Measurements from ENCODE around the gene TTLL11.

GRCh38 chr9:121781145-121781548 is 312.0 kb downstream of the TTLL11 start:
- TF ChIP-seq RAD21 (IDR thresholded peaks at IDR 0.05; ENCODE audit: low read depth) (no peak), YY1 (IDR thresholded peaks at IDR 0.05; ENCODE audit: low read depth) (no peak), EP300 (IDR thresholded peaks at IDR 0.05; ENCODE audit: borderline replicate concordance) (no peak), MAX (IDR thresholded peaks at IDR 0.05) (no peak), EGR1 (IDR thresholded peaks at IDR 0.05) (no peak), ZBTB7A (IDR thresholded peaks at IDR 0.05; ENCODE audit: low read depth) (no peak), USF1 (IDR thresholded peaks at IDR 0.05) (no peak), TAF1 (IDR thresholded peaks at IDR 0.05; ENCODE audit: low read depth) (no peak), REST (IDR thresholded peaks at IDR 0.05; ENCODE audit: low read depth) (no peak), CEBPB (IDR thresholded peaks at IDR 0.05) (no peak), TCF12 (IDR thresholded peaks at IDR 0.05; ENCODE audit: low read depth) (no peak), CREB1 (IDR thresholded peaks at IDR 0.05; ENCODE audit: low read depth) (no peak), NFIC (IDR thresholded peaks at IDR 0.05) (no peak)

Data from Ishikawa (cell line).